RWPE2 (cell line): ENCODE data around the gene FRRS1.

Experiments
- ATAC-seq: fragments of 200-7000 bp; cut with Tn5 transposase; 3 replicates; pipeline ENCODE4 v1.9.1; 2021; ENCODE audit warnings: low read depth
- DNase-seq: peaks from one replicate; pipeline ENCODE4 v3.0.0-alpha.2; 2020; ENCODE audit warnings: low spot score
- H3K27ac ChIP-seq: fragments of 450-650 bp; 2 replicates; pipeline ENCODE4 v1.5.1; 2017; ENCODE audit warnings: mild to moderate bottlenecking; ENCODE audit not compliant: poor library complexity, severe bottlenecking
- H3K27me3 ChIP-seq: fragments of 250-450 bp; sonication (Bioruptor Pico); 2 replicates; pipeline ENCODE4 v1.5.1; 2021; ENCODE audit warnings: mild to moderate bottlenecking, moderate library complexity; ENCODE audit not compliant: insufficient read depth, poor library complexity, severe bottlenecking
- H3K36me3 ChIP-seq: fragments of 250-450 bp; sonication (Bioruptor Pico); 2 replicates; pipeline ENCODE4 v1.5.1; 2020; ENCODE audit warnings: low read depth, mild to moderate bottlenecking, moderate library complexity
- H3K4me1 ChIP-seq: fragments of 250-450 bp; sonication (Bioruptor Pico); 2 replicates; pipeline ENCODE4 v1.5.1; 2021; ENCODE audit warnings: mild to moderate bottlenecking, moderate library complexity; ENCODE audit not compliant: insufficient read depth, poor library complexity, severe bottlenecking
- H3K4me3 ChIP-seq: fragments of 250-450 bp; sonication (Bioruptor Pico); 2 replicates; pipeline ENCODE4 v1.5.1; 2021; ENCODE audit warnings: mild to moderate bottlenecking, moderate library complexity; ENCODE audit not compliant: severe bottlenecking
- H3K9me3 ChIP-seq: fragments of 250-450 bp; sonication (Bioruptor Pico); 2 replicates; pipeline ENCODE4 v1.5.1; 2021; ENCODE audit warnings: mild to moderate bottlenecking, moderate library complexity; ENCODE audit not compliant: severe bottlenecking
- TF ChIP-seq, protein P1 (sequence below): fragments of 450-650 bp; IDR thresholded peaks from one replicate; pipeline ENCODE4 v1.5.1; 2017; ENCODE audit warnings: mild to moderate bottlenecking, moderate library complexity; ENCODE audit not compliant: poor library complexity, severe bottlenecking

Gene FRRS1

DNA sequence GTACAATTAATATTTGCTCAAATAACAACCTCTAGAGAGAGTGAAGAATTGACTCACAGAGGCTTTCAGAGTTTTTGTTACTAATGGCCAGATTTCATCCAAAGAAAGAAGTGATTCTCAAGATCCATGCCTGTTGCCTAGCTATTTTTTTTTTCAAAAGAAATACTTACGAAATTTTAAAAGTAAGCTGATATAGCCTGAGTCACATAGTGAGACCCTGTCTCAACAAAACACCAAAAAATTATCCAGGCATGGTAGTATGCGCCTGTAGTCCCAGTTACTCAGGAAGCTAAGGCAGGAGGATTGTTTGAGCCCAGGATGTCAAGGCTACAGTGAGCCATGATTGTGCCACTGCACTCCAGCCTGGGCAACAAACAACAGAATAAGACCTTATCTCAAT, 105.9 kb downstream of the FRRS1 start:
- DNase-seq (no peak), ATAC-seq (no peak)
- H3K4me3 ChIP-seq: no peak overlapping the region
- TF ChIP-seq, protein P1, sequence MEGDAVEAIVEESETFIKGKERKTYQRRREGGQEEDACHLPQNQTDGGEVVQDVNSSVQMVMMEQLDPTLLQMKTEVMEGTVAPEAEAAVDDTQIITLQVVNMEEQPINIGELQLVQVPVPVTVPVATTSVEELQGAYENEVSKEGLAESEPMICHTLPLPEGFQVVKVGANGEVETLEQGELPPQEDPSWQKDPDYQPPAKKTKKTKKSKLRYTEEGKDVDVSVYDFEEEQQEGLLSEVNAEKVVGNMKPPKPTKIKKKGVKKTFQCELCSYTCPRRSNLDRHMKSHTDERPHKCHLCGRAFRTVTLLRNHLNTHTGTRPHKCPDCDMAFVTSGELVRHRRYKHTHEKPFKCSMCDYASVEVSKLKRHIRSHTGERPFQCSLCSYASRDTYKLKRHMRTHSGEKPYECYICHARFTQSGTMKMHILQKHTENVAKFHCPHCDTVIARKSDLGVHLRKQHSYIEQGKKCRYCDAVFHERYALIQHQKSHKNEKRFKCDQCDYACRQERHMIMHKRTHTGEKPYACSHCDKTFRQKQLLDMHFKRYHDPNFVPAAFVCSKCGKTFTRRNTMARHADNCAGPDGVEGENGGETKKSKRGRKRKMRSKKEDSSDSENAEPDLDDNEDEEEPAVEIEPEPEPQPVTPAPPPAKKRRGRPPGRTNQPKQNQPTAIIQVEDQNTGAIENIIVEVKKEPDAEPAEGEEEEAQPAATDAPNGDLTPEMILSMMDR: no peak
- H3K36me3 ChIP-seq: no peaks in the 10 kb centered on the region
- H3K27ac ChIP-seq: peak overlapping the region; percentile 34
- H3K27me3 ChIP-seq: no peaks in the 10 kb centered on the region
- H3K9me3 ChIP-seq: no peaks in the 10 kb centered on the region
- H3K4me1 ChIP-seq: peaks cover 39% of the 10 kb centered on the region

DNA sequence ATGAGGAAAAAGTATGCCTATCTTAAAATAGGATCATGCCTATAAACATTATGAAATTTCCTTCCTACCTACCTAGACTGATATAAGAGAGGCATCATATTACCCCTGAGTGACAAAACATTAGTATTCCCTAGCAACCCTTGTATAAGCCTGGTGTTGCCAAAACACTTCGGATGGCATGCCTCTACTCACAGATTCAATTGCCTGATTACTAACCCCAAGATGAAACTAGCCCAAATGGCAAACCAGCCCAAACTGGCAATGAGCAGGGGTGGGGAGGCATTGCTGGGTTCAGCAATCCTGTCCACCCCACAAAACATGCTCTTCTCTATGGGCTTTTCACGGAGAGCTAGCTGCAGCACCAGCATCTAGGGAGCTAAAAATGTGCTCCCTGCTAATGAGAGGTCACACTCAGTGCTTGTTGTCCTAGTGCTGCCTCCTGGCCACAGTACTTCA, 106.7 kb downstream of the FRRS1 start:
- Histone ChIP-seq H3K27me3 (no peaks in the 10 kb centered on the region), H3K4me3 (no peak overlapping the region), H3K27ac (peak overlapping the region; percentile 34), H3K36me3 (no peaks in the 10 kb centered on the region), H3K9me3 (no peaks in the 10 kb centered on the region), H3K4me1 (peaks cover 39% of the 10 kb centered on the region)
- ATAC-seq: peak; percentile 97
- peak; percentile 70 for DNase-seq
- TF ChIP-seq, protein P1: no peak
